HL-60 (cell line): ENCODE data around the gene DERL3.

ENCODE experiments used
- TF ChIP-seq, protein P1 (sequence below): IDR thresholded peaks from one replicate; pipeline ENCODE4 v1.5.1; 2011; ENCODE audit warnings: low read length, control low read depth, inconsistent platforms; ENCODE audit not compliant: insufficient read depth
- TF ChIP-seq, protein P2 (sequence below): IDR thresholded peaks from 2 replicates; pipeline ENCODE4 v1.6.1; 2012; ENCODE audit warnings: low read depth; ENCODE audit not compliant: insufficient replicate concordance

DNA sequence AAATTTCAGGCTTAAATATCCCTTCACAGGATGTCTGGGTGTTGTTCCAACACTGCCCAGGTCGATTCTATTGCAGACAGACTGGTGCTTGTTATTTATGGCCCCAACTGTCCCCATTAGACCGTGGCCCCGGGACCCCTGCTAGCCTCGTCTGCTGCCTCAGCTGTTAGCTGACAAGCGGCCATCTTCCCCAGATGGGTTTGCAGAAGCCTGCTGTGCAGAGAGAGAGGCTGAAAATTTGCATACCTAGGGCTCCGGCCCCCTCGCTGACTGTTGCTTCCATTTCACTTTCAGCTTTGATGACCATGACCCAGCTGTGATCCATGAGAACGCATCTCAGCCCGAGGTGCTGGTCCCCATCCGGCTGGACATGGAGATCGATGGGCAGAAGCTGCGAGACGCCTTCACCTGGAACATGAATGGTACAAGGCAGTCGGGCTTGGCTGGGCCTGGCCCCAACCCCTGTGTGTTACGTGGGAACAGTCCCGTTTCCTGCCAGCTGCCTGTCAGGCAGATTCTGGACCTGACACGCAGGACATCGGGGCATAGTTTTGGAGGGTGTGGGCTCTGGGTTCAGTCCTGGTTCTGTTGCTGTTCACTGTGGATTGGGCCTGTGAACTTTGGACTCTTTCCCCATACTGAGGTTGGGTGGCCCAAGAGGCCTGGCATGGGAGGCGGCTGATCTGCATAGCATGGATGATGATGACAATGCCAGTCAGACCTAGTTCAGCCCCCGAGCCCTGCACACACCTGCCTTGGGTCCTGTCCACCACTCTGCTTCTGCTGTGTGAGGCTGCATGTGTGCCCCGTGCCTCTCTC lies 35.6 kb downstream of the DERL3 start:
- TF ChIP-seq, protein P1, sequence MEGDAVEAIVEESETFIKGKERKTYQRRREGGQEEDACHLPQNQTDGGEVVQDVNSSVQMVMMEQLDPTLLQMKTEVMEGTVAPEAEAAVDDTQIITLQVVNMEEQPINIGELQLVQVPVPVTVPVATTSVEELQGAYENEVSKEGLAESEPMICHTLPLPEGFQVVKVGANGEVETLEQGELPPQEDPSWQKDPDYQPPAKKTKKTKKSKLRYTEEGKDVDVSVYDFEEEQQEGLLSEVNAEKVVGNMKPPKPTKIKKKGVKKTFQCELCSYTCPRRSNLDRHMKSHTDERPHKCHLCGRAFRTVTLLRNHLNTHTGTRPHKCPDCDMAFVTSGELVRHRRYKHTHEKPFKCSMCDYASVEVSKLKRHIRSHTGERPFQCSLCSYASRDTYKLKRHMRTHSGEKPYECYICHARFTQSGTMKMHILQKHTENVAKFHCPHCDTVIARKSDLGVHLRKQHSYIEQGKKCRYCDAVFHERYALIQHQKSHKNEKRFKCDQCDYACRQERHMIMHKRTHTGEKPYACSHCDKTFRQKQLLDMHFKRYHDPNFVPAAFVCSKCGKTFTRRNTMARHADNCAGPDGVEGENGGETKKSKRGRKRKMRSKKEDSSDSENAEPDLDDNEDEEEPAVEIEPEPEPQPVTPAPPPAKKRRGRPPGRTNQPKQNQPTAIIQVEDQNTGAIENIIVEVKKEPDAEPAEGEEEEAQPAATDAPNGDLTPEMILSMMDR, result no peak
- TF ChIP-seq, protein P2, sequence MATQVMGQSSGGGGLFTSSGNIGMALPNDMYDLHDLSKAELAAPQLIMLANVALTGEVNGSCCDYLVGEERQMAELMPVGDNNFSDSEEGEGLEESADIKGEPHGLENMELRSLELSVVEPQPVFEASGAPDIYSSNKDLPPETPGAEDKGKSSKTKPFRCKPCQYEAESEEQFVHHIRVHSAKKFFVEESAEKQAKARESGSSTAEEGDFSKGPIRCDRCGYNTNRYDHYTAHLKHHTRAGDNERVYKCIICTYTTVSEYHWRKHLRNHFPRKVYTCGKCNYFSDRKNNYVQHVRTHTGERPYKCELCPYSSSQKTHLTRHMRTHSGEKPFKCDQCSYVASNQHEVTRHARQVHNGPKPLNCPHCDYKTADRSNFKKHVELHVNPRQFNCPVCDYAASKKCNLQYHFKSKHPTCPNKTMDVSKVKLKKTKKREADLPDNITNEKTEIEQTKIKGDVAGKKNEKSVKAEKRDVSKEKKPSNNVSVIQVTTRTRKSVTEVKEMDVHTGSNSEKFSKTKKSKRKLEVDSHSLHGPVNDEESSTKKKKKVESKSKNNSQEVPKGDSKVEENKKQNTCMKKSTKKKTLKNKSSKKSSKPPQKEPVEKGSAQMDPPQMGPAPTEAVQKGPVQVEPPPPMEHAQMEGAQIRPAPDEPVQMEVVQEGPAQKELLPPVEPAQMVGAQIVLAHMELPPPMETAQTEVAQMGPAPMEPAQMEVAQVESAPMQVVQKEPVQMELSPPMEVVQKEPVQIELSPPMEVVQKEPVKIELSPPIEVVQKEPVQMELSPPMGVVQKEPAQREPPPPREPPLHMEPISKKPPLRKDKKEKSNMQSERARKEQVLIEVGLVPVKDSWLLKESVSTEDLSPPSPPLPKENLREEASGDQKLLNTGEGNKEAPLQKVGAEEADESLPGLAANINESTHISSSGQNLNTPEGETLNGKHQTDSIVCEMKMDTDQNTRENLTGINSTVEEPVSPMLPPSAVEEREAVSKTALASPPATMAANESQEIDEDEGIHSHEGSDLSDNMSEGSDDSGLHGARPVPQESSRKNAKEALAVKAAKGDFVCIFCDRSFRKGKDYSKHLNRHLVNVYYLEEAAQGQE, result no peak
